Glomerular visceral epithelial cell (primary cell): ENCODE results near the gene IPO4.
A peak's percentile ranks its signal among the peaks of the same experiment; 100 is the strongest.

Experiments used
- DNase-seq: peaks from one replicate; pipeline ENCODE4 v3.0.0-alpha.2; 2016; ENCODE audit errors: extremely low spot score

IPO4 gene

DNA sequence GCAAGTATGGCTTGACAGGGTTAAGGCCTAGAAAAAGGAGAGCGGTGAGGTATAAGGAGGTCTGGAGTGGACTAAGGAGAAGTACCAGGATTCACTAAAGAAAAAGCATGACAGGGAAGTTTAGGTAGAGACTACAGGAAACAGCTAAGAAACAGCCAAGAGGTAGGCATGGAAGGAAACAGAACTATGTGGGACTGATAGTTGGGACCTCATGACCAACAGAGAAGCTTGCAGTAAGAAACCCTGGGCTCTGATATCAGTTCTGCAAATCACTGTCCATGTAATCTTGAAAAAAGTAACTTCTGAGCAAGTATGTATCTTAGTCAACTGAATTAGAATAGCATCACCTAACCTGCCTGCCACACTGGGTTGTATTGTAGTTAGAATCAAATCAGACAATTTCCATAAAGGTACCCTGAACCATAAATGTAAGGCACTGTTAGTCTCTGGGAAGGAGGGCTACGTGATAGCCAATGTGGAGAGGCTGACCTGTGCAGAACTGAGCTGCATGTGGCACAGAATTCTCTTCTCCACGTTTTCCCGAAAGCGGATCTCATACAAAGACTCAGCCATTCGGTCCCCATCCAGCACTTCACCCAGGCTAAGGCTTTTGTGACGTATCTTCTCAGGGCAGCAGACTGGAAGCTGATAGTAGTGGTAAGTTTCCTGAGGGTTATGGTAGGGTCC is 5.7 kb upstream of the IPO4 start:
- no peak for DNase-seq

GRCh38 chr14:24192933-24193332 is 4.3 kb upstream of the IPO4 start:
- DNase-seq: no peak

- DNase-seq: no peak
Measured at GRCh38 chr14:24190416-24190815, 1.8 kb upstream of the IPO4 start.

DNA sequence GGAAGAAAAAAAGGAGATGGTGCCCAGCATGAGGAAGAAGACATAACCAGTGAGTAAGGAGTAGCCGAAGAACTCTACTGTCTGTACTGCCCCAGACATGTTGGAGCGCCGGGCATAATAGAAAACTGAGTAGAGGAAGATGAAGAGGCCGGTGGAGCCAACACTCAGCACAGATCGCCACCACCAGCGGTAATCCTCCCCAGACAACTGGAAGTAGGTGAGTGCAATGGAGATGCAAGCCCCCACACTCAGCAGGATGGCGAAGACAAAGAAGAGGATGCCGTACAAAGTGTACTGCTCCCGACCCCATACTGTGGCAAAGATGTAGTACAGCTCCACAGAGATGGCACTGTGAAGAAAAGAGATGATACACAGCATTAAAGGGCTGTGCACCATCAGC is 844 bp upstream of the IPO4 start:
- DNase-seq: no peak

GRCh38 chr14:24189059-24189375 is 401 bp upstream of the IPO4 start:
- DNase-seq: no peak

GRCh38 chr14:24187539-24187915 is 1.1 kb downstream of the IPO4 start:
- no peak for DNase-seq

- DNase-seq: no peak
Measured at GRCh38 chr14:24186831-24187538, 1.6 kb downstream of the IPO4 start.

- no peak for DNase-seq
Measured at GRCh38 chr14:24185741-24186140, 2.9 kb downstream of the IPO4 start.

GRCh38 chr14:24185026-24185425 is 3.6 kb downstream of the IPO4 start:
- no peak for DNase-seq

DNA sequence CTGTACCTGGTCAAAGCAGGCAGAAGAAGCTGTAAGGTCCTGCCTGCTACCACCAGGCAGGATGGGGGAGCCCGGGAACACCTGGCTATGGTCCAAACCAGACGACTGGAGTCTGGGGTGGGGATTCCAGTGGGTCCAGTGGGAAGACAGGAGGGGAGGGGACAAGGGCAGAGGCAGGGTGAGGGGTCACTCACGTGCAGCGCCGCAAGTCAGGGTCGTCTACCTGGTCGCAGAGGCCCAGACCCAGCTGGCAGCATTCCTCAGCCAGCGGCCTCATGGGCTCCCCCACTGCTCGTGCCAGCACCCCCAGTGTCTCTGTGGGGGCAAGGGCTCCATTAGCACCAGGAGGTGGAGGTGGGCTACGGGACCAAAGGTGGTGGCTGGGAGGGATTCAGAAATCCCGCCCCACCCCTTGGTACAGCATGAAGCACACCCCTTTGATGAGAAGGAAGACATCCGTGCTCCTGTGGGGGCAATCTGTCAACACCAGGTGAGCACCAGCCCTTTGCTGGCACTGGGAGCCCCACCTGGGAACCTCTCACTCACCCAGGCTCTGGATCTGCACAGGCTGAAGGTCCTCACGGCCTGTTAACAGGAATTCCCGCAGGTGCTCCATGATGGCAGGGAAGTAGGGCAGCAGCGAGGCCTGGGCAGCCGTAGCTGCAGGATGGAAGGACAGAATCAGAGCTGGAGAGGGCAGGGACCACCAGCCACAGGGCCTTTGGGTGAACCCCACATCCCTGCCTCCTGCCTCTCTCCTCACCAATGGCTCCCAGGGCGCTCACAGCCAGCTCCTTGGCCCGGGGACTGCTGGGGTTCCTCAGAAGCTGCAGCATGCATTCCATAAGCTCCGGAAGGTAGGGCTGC is 4.3 kb downstream of the IPO4 start:
- DNase-seq: no peak

GRCh38 chr14:24183014-24183481 is 5.6 kb downstream of the IPO4 start:
- DNase-seq: no peak

GRCh38 chr14:24182110-24182882 is 6.3 kb downstream of the IPO4 start:
- DNase-seq: no peak

GRCh38 chr14:24181371-24182077 is 7.1 kb downstream of the IPO4 start:
- no peak for DNase-seq

DNA sequence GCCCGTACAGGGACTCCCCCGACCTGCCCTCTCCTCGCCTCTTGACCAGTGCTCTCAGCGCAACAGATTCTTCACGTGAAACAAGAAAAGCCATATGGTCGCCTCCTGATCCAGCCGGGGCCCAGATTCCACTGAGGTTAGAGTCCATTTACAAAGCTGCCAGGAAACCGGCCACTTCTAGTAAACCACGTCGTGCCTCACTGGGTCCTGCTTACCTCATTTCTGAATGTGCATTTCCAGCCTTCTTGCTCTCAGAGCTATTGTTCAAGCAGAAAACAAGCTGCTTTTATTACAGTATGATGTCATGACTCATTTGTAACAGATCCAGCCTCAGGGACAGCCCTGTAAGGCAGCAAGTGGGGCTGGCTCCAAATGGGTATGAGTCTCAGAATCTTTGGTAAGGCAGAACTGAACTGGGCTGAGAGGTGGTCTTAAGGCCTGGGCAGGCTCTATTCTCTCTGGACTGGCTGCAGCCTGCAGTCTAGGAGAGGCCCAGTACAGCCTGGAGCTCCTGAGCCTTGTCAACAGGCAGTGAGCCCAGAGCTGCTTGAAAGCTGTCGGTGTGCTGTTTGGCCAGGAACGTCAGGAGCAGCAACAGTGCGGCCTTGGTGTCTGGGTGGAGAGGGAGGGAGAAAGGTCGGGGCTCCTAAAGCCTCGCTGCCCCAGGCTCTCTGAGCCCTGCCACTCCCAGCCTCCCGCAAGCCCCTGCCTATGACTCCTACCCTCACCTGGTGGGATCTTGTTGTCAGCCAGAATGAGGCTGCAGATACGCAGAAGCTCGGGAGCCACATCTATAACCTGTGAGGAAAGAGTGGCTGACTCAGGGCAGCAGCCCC is 8.4 kb downstream of the IPO4 start:
- DNase-seq: peak; percentile 90

- no peak for DNase-seq
Measured at GRCh38 chr14:24179294-24179960, 9.2 kb downstream of the IPO4 start.

- no peak for DNase-seq
Measured at GRCh38 chr14:24178399-24179178, 10.0 kb downstream of the IPO4 start.

GRCh38 chr14:24177891-24178290 is 10.7 kb downstream of the IPO4 start:
- DNase-seq: no peak

DNA sequence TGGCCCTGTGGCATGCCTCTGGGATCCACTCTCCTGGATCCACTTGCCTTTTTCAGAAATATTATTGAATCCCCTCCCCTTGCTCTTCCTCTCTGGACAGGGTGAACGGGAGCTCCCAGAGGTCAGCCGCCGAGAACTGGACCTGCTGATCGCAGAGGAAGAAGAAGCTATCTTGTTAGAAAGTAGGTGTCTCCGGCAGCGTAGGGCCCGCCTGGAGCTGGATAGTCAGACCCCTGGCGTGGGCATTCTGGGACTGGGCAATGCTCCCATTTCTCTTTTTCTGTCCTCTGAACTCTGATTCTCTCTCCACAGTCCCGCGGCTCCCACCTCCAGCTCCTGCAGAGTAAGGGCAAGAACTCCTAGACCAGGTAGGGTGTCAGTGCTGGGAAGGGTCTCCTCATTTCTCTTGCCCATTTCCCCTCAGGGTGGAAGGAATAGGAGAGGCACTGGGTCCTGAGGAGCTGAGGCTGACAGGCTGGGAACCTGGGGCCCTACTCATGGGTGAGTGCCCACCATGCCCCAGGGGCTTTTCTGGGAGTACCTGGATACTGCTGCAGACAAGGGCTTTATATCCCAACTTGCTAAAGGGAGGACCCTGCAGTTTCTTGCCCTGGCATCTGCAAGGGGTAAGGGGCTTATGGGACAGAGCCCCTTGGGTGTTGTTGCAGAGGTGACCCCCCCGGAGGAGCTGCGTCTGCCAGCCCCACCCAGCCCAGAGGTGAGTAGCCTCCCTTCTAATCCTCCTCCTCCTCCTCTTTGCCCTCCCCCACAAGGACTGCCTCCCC is 11.4 kb downstream of the IPO4 start:
- no peak for DNase-seq
